ENCODE measurements around the gene SET. TPM values are rescaled to one million over a fixed set of nuclear protein-coding genes. Genes with fewer than 3 reads are reported as not detected.
A peak's percentile ranks its signal among the peaks of the same experiment; 100 is the strongest.

SET gene
- total RNA-seq, 2 donors from 2014 or later: 499 to 548 TPM

GRCh38 chr9:128718475-128718874, 29.5 kb downstream of the SET start:
- H3K36me3 Mint-ChIP-seq: peaks cover 2% of the 10 kb centered on the region in 2 donors
- no peaks in the 10 kb centered on the region for H3K9me3 Mint-ChIP-seq
- DNase-seq (ENCODE audit: low spot score in 2 of 2) (no peak), ATAC-seq (no peak)
- H3K27ac Mint-ChIP-seq: no peak overlapping the region

- H3K27ac Mint-ChIP-seq: peak overlapping the region in 1 of 2 donors; percentile 44
- H3K36me3 Mint-ChIP-seq: peaks cover 5 to 15% of the 10 kb centered on the region in 2 donors
- ATAC-seq: no peak
- no peak for DNase-seq (ENCODE audit: low spot score in 2 of 2)
- H3K9me3 Mint-ChIP-seq: no peaks in the 10 kb centered on the region
Measured at GRCh38 chr9:128719919-128720605, 31.0 kb downstream of the SET start.

- no peak for ATAC-seq
Measured at GRCh38 chr9:128720841-128721486, 31.9 kb downstream of the SET start.

GRCh38 chr9:128721487-128722010, 32.5 kb downstream of the SET start:
- peaks cover 5 to 16% of the 10 kb centered on the region in 2 donors for H3K36me3 Mint-ChIP-seq
- H3K9me3 Mint-ChIP-seq: no peaks in the 10 kb centered on the region
- ATAC-seq (no peak), DNase-seq (ENCODE audit: low spot score in 2 of 2) (no peak)
- H3K27ac Mint-ChIP-seq: peak overlapping the region; percentile 17 to 88

More at GRCh38 chr9:128720841-128721486, 31.9 kb downstream of the SET start:
- Mint-ChIP-seq H3K9me3 (no peaks in the 10 kb centered on the region), H3K36me3 (peaks cover 5 to 16% of the 10 kb centered on the region in 2 donors), H3K27ac (peak overlapping the region; percentile 44 to 84)
- DNase-seq (ENCODE audit: low spot score in 2 of 2): no peak

- ATAC-seq: no peak
- Mint-ChIP-seq H3K27ac (peak overlapping the region; percentile 88 to 97), H3K9me3 (no peaks in the 10 kb centered on the region), H3K36me3 (peaks cover 5 to 16% of the 10 kb centered on the region in 2 donors)
- DNase-seq (ENCODE audit: low spot score in 2 of 2): no peak
Measured at GRCh38 chr9:128722380-128723351, 33.6 kb downstream of the SET start.

GRCh38 chr9:128723352-128723865, 34.4 kb downstream of the SET start:
- Mint-ChIP-seq H3K36me3 (peaks cover 5 to 16% of the 10 kb centered on the region in 2 donors), H3K27ac (peak overlapping the region; percentile 88 to 97), H3K9me3 (no peaks in the 10 kb centered on the region)
- no peak for ATAC-seq
- DNase-seq (ENCODE audit: low spot score in 2 of 2): no peak

- Mint-ChIP-seq H3K27ac (peak within 1 kb of the TSS; percentile 88 to 97), H3K9me3 (no peaks in the 10 kb centered on the region), H3K36me3 (peaks cover 5 to 16% of the 10 kb centered on the region in 2 donors)
- ATAC-seq: peak; percentile 96 to 99
- DNase-seq (ENCODE audit: low spot score in 2 of 2): peak; percentile 99
Measured at GRCh38 chr9:128723866-128724743, 35.1 kb downstream of the SET start, which contains the start of gene ZDHHC12. ZDHHC12 (minus strand) TSS chr9:128724127; CDS start chr9:128724093, 34 bp downstream.

DNA sequence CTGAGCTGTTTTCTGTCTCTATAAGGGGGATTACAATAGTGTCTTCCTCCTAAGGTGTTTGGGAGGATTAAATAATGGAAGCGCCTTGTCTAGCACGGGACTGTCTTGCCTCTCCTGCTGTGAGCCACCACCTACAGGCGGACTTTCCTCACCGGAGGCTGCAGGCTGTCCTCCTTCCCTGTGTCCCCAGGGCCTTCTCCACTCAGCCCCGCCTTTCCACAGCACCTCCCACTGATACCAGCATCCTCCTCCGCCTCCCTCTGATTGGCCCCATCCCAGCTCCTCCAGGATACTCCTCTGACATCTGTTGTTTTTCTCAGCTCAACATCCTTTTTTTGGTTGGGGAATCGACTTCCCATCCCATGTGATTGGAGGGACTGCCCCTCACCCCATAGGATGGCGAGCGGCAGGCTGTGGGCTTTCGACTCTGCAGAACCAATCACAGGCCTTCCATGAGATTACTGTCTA, 35.8 kb downstream of the SET start:
- Mint-ChIP-seq H3K36me3 (peaks cover 5 to 16% of the 10 kb centered on the region in 2 donors), H3K9me3 (no peaks in the 10 kb centered on the region), H3K27ac (peak overlapping the region; percentile 88 to 93)
- DNase-seq (ENCODE audit: low spot score in 2 of 2) (peak; percentile 50 to 77), ATAC-seq (peak; percentile 32 to 60)

- Mint-ChIP-seq H3K36me3 (peaks cover 5 to 16% of the 10 kb centered on the region in 2 donors), H3K27ac (peak overlapping the region in 1 of 2 donors; percentile 56), H3K9me3 (no peaks in the 10 kb centered on the region)
- ATAC-seq: no peak
- DNase-seq (ENCODE audit: low spot score in 2 of 2): no peak
Measured at GRCh38 chr9:128727640-128728248, 38.7 kb downstream of the SET start.

- no peak for ATAC-seq
- peak overlapping the region; percentile 11 to 68 for H3K27ac Mint-ChIP-seq
Measured at GRCh38 chr9:128728298-128728697, 39.3 kb downstream of the SET start.

DNA sequence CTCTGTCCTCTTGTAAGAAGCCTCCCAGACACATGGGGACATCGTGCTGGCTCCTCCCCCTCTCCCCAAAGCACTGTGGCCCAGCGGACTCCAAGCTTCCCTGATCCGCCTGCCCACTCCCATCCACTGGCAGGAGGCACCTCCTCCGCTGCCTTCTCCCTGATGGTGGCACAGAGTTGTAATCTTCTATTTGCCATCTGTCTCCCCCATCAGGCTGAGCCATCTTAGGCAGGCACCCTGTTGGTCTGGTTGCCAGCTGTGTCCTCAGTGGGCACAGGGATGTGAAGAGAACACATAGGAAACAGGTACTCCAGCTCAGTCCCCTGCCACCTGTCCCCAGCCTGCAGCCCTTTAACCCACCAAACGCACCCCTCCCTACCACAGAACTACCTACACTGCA, 40.3 kb downstream of the SET start:
- Mint-ChIP-seq H3K27ac (peak overlapping the region; percentile 36 to 44), H3K36me3 (peaks cover 0 to 8% of the 10 kb centered on the region in 2 donors), H3K9me3 (no peaks in the 10 kb centered on the region)
- no peak for ATAC-seq
- no peak for DNase-seq (ENCODE audit: low spot score in 2 of 2)

More at GRCh38 chr9:128728298-128728697, 39.3 kb downstream of the SET start:
- Mint-ChIP-seq H3K9me3 (no peaks in the 10 kb centered on the region), H3K36me3 (peaks cover 4 to 16% of the 10 kb centered on the region in 2 donors)
- DNase-seq (ENCODE audit: low spot score in 2 of 2): no peak

DNA sequence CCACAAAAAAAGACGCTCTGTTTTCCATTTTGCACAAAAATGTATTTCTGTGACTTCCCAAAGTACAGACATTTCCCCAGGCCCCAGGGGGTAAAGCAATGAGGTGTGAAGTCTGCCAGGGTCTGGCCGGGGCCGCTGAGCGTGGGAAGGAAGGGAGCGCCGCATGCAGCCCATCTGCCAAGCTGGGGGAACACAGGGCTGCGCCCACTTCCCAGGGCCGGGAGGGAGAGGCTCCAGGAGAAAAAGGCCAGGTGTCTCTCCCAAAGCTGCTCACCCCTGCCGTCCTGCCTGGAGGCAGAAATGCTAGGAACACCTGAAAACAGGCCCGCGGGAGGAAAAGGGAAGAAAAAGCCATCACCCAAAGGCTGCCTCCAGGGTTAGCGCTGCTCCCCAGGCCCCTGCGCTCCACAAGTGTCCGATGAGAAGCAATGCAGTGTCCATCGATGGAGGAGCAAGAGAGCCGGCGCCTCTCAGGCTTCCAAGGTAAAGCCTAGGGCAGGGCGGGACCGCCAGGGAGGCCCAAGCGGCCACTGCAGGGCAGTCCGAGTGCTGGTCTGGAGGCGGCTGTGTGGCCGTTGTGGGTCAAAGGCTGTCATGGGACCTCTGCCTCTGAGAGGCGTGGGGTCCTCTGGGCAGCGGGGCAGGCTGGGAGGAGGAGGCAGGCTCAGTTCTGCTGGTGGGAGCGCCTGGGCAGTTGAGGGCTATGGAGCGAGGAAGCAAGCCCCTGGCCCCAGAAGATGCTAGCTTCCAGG, 40.9 kb downstream of the SET start:
- DNase-seq (ENCODE audit: low spot score in 2 of 2) (no peak), ATAC-seq (no peak)
- H3K9me3 Mint-ChIP-seq: no peaks in the 10 kb centered on the region
- peak overlapping the region in 1 of 2 donors; percentile 36 for H3K27ac Mint-ChIP-seq
- peaks cover 0 to 2% of the 10 kb centered on the region in 2 donors for H3K36me3 Mint-ChIP-seq

DNA sequence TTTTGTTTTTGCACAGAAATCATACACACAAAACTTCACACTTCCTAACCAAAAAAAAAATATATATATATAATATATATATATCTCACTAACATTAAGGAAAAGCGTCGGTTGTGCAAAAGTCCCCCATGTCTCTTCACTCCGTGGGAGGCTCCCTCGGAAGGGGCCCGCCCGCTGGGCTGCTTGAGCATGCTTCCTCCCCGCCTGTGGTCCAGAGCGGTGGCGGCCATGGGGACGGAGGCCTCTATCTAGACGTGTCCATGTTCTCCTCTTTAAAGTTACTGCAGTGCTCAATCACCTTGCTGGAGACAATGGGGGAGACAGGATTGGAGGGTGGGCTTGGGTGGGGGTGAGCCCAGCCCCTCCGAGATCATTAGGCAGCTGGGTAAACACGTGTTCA, 42.1 kb downstream of the SET start:
- no peaks in the 10 kb centered on the region for H3K36me3 Mint-ChIP-seq
- DNase-seq (ENCODE audit: low spot score in 2 of 2): no peak
- H3K9me3 Mint-ChIP-seq: no peaks in the 10 kb centered on the region
- ATAC-seq: no peak
- no peak overlapping the region for H3K27ac Mint-ChIP-seq

- Mint-ChIP-seq H3K36me3 (no peaks in the 10 kb centered on the region), H3K27ac (peak overlapping the region in 1 of 2 donors; percentile 72), H3K9me3 (no peaks in the 10 kb centered on the region)
- ATAC-seq (no peak), DNase-seq (ENCODE audit: low spot score in 2 of 2) (no peak)
Measured at GRCh38 chr9:128731691-128732090, 42.7 kb downstream of the SET start.

Measured in activated naive CD4-positive, alpha-beta T cell treated with anti-CD3 and anti-CD28 coated beads, Interleukin-2, amount 50 U/mL, for 72 hours (primary cell).